Mesodermal cell (in vitro differentiated cells): ENCODE results near the gene MOGAT2.

Experiments used
- H3K27ac ChIP-seq: 2 replicates; pipeline ENCODE4 v1.7.0; 2013; ENCODE audit warnings: mild to moderate bottlenecking, low read depth, low read length, moderate library complexity; ENCODE audit not compliant: severe bottlenecking
- H3K36me3 ChIP-seq: 2 replicates; pipeline ENCODE4 v1.7.1; 2013; ENCODE audit warnings: mild to moderate bottlenecking, low read length, moderate library complexity; ENCODE audit not compliant: control insufficient read depth, insufficient read depth
- H3K4me1 ChIP-seq: one replicate; pipeline ENCODE4 v1.7.1; 2013; ENCODE audit warnings: mild to moderate bottlenecking, low read length; ENCODE audit not compliant: insufficient read depth, control insufficient read depth, poor library complexity, severe bottlenecking
- H3K4me3 ChIP-seq: 2 replicates; pipeline ENCODE4 v1.7.0; 2013; ENCODE audit warnings: low read length, control low read depth, mild to moderate bottlenecking; ENCODE audit not compliant: insufficient read depth, poor library complexity, severe bottlenecking; ENCODE audit errors: extremely low read depth
- H3K9me3 ChIP-seq: 2 replicates; pipeline ENCODE4 v1.7.1; 2013; ENCODE audit warnings: mild to moderate bottlenecking, low read length, moderate library complexity; ENCODE audit not compliant: control insufficient read depth
- WGBS, 2 experiments: methylation state at CpG; one replicate each; pipeline ENCODE4 v1.1.5; 2013; ENCODE audit warnings: missing lambda C conversion rate in 2 of 2; ENCODE audit not compliant: insufficient coverage in 2 of 2; 5-methylcytosine and 5-hydroxymethylcytosine counted together

The MOGAT2 gene

DNA sequence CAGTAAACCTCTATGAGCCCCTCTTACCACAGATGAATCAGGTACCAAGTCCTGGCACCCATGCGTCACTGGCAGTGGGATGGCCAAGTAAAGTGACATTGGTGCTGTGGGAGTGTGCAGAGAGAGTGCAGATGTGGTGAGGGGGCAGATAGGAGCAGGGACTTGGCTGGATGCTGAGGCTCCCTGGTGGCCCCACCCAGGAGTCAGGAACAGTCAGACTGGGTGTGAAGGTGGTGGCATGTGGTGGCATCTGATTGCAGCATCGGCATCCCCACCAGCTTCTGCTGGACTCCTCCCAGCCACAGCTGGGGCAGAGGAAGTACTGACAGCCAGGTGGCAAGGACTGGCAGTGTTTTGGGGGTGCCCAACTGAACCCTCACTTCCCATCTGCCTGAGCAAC lies 62.3 kb downstream of the MOGAT2 start:
- Histone ChIP-seq H3K27ac (no peak overlapping the region), H3K4me3 (no peak overlapping the region), H3K4me1 (peaks cover 13% of the 10 kb centered on the region), H3K9me3 (no peaks in the 10 kb centered on the region), H3K36me3 (no peaks in the 10 kb centered on the region)
- 100% methylated on average over 1 of the region's 2 CpGs for WGBS, 2 experiments

DNA sequence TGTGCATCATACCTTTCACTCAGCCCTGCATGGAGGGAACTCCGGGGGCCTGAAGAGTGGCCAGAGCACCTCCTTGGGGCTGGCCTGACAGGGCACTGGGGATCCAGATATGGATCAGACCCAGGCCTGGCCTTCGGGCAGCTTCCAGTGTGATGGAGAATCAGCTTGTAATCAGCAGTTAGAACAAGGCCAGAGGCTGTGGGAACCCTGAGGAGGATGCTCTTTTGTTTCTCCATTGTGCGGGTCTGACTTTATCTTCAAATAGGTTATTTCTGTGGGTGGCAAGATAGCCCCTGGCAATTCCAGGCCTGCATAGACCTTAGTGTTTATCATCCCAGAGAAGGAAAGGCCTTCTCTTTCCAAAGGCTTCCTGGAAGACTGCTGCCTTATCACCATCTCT lies 63.2 kb downstream of the MOGAT2 start:
- WGBS, 2 experiments: 90 to 100% methylated on average over 2 to 3 of the region's 3 CpGs
- Histone ChIP-seq H3K9me3 (no peaks in the 10 kb centered on the region), H3K27ac (no peak overlapping the region), H3K4me3 (no peak overlapping the region), H3K4me1 (peaks cover 13% of the 10 kb centered on the region), H3K36me3 (no peaks in the 10 kb centered on the region)

DNA sequence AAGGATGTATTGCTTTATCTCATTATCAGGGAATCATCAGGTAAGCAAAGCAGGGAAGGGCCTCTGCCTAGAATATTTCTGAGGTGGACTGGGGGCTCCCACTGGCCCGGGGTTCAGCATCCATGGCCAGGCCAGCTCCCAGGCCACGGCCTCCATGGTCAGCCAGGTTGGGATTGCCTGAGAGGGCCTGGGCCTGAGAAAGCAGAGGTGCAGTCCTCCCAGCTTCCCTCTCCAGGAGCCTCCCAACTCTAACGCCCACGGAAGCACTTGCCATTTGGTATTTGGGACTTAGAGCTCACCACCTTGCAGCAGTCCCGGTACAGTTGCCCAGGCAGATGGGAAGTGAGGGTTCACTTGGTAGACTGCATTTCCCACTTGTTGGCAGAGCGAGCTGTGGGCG lies 63.7 kb downstream of the MOGAT2 start:
- Histone ChIP-seq H3K27ac (no peak overlapping the region), H3K36me3 (no peaks in the 10 kb centered on the region), H3K4me1 (peaks cover 13% of the 10 kb centered on the region), H3K9me3 (no peaks in the 10 kb centered on the region), H3K4me3 (no peak overlapping the region)
- WGBS, 2 experiments: 95 to 97% methylated on average over 5 of the region's 7 CpGs

DNA sequence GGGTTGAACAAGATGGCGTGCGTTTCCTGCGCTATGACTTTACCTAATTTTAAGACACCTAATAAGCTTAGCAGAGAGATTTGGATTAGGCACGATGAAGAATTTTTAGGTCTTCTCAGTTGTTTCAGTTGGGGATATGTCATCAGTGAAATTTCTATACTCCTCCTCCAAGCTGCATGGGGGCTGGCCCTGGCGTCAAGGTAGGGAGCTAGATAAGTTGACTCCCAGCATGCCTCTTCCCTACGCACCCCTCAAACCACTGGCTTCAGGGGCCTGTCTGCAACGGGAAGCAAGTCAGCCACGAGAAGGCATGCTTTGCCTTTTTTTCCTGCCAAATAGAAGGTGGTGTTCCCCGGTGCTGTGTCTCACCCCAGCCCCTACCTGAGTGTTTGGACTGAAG lies 64.2 kb downstream of the MOGAT2 start:
- WGBS, 2 experiments: 94 to 100% methylated on average over 3 to 4 of the region's 9 CpGs
- no peak overlapping the region for H3K27ac ChIP-seq
- no peak overlapping the region for H3K4me3 ChIP-seq
- H3K4me1 ChIP-seq: peaks cover 13% of the 10 kb centered on the region
- H3K9me3 ChIP-seq: no peaks in the 10 kb centered on the region
- no peaks in the 10 kb centered on the region for H3K36me3 ChIP-seq
